ENCODE data around the gene TFF3.

GRCh38 chr21:42303443-42303842 is 11.8 kb downstream of the TFF3 start:
- TF ChIP-seq CTCF (IDR thresholded peaks at IDR 0.05) (no peak), POLR2A (IDR thresholded peaks at IDR 0.05) (no peak)
